Activated T-helper 17 cell treated with anti-CD3 and anti-CD28 coated beads, Interleukin-2, amount 50 U/mL, for 72 hours (primary cell): Measurements from ENCODE around the gene EIF3M. TPM values are rescaled to one million over a fixed set of nuclear protein-coding genes. Genes with fewer than 3 reads are reported as not detected.
A peak's percentile ranks its signal among the peaks of the same experiment; 100 is the strongest.

ENCODE experiments used
- ATAC-seq: fragments of 150-1000 bp; cut with Tn5 transposase; replicated peaks from 2 replicates; pipeline ENCODE4 v1.10.0; 2021; ENCODE audit warnings: mild to moderate bottlenecking, moderate library complexity
- H3K27ac Mint-ChIP-seq: one replicate; pipeline ENCODE4 v1.8.0; 2022; ENCODE audit warnings: mixed read lengths
- H3K27me3 Mint-ChIP-seq: one replicate; pipeline ENCODE4 v1.8.0; 2022; ENCODE audit warnings: mixed read lengths
- H3K36me3 Mint-ChIP-seq: one replicate; pipeline ENCODE4 v1.8.0; 2022; ENCODE audit warnings: low read depth, mild to moderate bottlenecking, mixed read lengths
- H3K4me1 Mint-ChIP-seq: one replicate; pipeline ENCODE4 v1.8.0; 2022; ENCODE audit warnings: mixed read lengths
- H3K4me3 Mint-ChIP-seq: one replicate; pipeline ENCODE4 v1.8.0; 2022; ENCODE audit warnings: mild to moderate bottlenecking, mixed read lengths
- H3K9me3 Mint-ChIP-seq: one replicate; pipeline ENCODE4 v1.8.0; 2022; ENCODE audit warnings: mixed read lengths
- total RNA-seq, 2 donors: library from RNA; stranded (reverse); gene quantifications; one replicate each; pipeline ENCODE4 v1.2.3, GENCODE V29; 2022

The EIF3M gene
- 100 to 1,000 TPM; 250 to 349 TPM for total RNA-seq

DNA sequence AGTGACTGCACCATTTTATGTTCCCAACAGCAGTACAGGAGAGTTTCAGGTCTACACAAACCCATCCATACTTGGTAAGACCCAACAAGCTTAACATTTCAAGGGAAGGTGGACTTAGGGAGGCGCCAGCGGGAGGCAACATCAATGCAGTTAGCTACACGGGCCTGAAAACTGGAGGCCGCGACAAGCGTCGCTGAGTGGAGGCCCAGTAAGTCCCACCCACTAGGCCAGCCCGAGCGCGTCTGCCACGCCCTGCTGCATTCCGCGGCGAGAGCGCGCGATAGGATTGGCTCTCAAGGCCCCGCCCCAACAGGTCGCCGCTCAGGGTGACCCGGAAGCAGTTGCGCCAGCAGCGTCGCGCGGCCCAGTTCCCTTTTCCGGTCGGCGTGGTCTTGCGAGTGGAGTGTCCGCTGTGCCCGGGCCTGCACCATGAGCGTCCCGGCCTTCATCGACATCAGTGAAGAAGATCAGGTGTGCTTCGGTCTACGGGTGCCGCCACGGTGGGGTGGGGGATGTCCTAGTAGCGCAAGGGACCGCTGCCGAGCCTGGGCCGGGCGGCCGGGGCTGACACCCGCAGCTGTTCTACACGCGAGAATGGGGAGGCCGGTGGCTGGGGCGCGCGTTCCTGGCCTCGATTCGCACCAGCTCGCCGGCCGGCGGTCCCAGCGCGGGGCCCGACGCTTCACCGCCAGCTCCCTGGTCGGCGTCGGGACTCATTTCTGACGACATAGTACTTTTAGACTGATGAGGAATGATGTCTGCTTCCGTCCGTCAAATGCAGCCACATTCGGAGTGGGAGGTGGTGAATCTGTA is at the start of gene EIF3M:
TSS of gene EIF3M (plus strand) at position 373 of the 813 bp plus-strand sequence. CDS start at position 430, 57 bp downstream.
- Mint-ChIP-seq H3K9me3 (no peaks in the 10 kb centered on the region), H3K4me3 (peak within 1 kb of the TSS; percentile 98), H3K27me3 (no peaks in the 10 kb centered on the region), H3K27ac (peak within 1 kb of the TSS; percentile 97), H3K36me3 (peaks cover 52% of the 10 kb centered on the region), H3K4me1 (peaks cover 22% of the 10 kb centered on the region)
- peak; percentile 100 for ATAC-seq

DNA sequence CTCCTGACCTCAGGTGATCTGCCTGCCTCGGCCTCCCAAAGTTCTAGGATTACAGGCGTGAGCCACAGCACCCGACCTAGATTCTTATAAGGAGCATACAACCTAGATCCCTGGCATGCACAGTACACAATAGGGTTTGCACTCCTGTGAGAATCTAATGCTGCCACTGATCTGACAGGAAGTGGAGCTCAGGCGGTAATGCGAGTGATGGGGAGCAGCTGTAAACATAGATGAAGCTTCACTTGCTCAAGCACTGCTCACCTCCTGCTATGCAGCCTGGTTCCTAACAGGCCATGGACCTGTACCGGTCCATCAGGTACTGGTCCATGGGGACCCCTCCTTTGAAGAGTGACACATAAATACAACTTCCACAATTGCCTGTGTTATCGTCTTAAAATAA is 44.8 kb upstream of the EIF3M start:
- Mint-ChIP-seq H3K27me3 (peaks cover 4% of the 10 kb centered on the region), H3K27ac (no peak overlapping the region), H3K4me1 (no peaks in the 10 kb centered on the region), H3K36me3 (no peaks in the 10 kb centered on the region), H3K9me3 (no peaks in the 10 kb centered on the region), H3K4me3 (no peak overlapping the region)
- no peak for ATAC-seq

DNA sequence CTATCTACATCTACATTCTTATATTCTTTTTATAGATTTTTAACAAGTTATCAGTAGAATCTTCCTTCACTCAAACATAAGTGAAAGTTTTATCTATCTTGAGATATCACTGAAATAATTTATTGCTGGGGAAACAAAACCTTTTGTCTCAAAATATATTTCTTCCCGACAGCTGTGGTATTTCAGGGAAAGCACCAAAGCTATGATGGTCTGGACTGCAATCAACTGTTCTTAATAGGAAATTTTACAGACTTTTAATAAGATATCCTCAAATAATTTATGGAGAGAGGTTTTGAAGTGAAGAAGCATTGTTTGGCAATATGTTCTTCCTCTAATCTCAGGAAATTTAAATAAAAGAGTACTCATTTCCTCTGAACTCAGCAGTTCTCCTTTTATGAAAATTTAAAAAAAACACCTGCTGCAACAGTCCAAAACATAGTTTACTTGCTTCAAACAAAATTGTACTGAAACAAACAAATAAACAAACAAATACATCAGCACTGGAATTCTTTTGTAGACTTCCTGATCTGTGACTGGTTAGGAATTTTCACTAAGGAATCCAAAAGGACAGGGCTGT is 33.9 kb upstream of the EIF3M start:
- Mint-ChIP-seq H3K27me3 (peaks cover 17% of the 10 kb centered on the region), H3K4me1 (no peaks in the 10 kb centered on the region), H3K4me3 (no peak overlapping the region), H3K27ac (no peak overlapping the region), H3K9me3 (no peaks in the 10 kb centered on the region), H3K36me3 (no peaks in the 10 kb centered on the region)
- ATAC-seq, result no peak

DNA sequence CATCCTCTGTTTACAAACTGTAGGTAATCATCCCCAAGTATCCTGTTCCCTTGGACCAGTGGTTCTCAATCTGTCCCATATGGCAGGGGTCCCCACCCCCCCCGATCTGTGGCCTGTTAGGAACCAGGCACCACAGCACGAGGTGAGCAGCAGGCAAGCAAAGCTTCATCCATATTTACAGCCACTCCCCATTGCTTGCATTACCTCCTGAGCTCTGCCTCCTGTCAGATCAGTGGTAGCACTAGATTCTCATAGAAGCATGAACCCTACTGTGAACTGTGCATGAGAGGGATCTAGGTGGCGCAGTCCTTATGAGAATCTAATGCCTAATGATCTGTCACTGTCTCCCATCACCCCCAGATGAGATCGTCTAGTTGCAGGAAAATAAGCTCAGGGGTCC is 33.4 kb upstream of the EIF3M start:
- H3K4me3 Mint-ChIP-seq, result no peak overlapping the region
- ATAC-seq, result no peak
- H3K27ac Mint-ChIP-seq, result no peak overlapping the region
- no peaks in the 10 kb centered on the region for H3K36me3 Mint-ChIP-seq
- no peaks in the 10 kb centered on the region for H3K9me3 Mint-ChIP-seq
- H3K27me3 Mint-ChIP-seq, result peaks cover 17% of the 10 kb centered on the region
- no peaks in the 10 kb centered on the region for H3K4me1 Mint-ChIP-seq

DNA sequence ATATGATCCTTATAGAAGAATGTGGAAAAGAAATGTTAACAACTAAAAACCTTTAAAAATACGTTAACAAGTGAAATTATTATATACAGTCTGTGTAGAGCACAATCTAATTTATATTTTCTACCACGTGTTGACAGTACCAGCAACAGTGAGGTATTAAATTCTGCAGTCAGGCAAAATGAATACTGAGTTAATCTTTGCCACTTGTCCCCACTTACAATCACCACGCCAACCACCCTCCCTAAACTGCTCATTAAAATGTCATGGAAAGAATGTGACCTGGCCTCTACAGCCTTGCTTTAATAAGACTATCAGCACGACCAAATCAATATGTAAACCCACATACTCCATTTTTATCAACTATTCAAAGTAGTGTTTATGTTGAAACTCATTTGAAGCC is 28.5 kb upstream of the EIF3M start:
- Mint-ChIP-seq H3K27me3 (peaks cover 17% of the 10 kb centered on the region), H3K4me3 (no peak overlapping the region), H3K27ac (no peak overlapping the region), H3K36me3 (no peaks in the 10 kb centered on the region), H3K9me3 (no peaks in the 10 kb centered on the region), H3K4me1 (no peaks in the 10 kb centered on the region)
- no peak for ATAC-seq

DNA sequence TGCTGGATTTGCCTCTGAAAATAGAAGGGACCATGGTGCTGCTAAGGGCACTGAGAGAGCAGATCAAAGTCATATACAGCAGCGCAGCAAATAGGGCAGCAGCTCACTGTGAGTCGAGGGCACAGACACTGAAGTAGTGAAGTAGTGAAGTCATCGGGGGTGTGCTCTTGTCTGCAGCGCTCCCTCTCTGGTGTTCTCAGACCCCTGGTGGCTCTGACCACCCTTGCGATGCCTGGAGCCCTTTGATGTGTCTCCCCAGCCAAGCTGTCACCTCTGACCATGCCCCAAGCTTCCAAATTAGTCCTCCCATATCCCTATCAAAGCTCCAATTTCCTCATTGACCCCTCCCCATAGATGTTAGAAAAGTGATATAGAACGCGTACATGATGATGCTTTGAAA is 27.7 kb upstream of the EIF3M start:
- H3K27me3 Mint-ChIP-seq, result peaks cover 14% of the 10 kb centered on the region
- no peak overlapping the region for H3K27ac Mint-ChIP-seq
- no peaks in the 10 kb centered on the region for H3K4me1 Mint-ChIP-seq
- no peaks in the 10 kb centered on the region for H3K36me3 Mint-ChIP-seq
- ATAC-seq, result no peak
- H3K9me3 Mint-ChIP-seq, result no peaks in the 10 kb centered on the region
- H3K4me3 Mint-ChIP-seq, result no peak overlapping the region

DNA sequence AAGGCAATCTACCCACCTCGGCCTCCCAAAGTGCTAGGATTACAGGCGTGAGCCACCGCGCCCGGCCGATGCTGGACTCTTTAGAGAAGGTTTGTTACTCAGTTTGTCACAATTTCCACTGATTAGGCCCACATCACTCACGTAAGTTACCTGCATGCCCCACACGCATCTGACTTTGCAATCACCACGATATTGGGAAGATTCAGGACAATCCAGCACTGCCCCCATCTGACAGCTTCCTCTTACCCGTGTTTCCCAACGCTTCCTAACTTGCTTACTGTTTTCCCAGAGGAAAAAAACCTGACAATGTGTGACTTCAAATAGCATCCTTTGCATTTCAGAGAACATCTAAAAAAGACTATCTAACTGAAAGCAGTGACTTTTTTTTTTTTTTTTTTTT is 21.8 kb upstream of the EIF3M start:
- Mint-ChIP-seq H3K27ac (no peak overlapping the region), H3K27me3 (no peaks in the 10 kb centered on the region), H3K4me1 (no peaks in the 10 kb centered on the region), H3K9me3 (no peaks in the 10 kb centered on the region), H3K36me3 (no peaks in the 10 kb centered on the region), H3K4me3 (no peak overlapping the region)
- ATAC-seq, result no peak

DNA sequence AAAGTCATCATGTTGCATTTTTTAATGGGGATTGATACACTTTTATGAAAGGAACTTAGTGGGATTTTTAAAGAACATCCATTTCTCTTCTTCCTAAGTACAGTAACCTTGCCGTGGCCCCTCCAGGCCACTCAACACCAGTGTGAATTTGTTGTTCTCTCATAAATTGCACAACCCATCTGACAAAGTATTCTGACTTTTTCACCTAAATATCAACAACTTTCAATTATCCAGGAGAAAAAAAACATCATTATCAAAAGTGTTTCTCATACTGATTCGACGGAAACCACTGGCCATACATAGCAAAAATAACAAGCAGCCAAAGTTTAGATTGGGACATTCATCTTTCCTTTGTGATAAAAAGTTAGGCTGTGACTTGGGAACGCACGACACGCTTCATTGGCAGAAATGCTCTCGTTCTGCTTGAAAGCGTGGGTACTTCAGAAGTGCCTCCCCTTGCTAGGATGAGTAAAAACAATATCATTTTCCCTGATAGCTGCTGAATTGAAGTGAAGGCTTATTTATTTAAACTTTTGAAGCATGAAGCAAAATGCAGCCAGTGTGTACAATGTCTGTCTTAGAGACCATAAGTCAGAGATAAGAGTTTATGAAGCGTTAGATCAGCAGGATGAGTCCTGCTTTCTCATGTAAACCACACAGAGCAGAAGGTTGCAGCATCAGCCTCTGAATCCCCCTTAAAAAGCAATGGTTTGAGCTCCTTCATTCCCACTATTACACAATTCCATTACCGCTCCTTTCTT is 20.6 kb upstream of the EIF3M start:
- Mint-ChIP-seq H3K4me3 (no peak overlapping the region), H3K9me3 (no peaks in the 10 kb centered on the region), H3K27me3 (no peaks in the 10 kb centered on the region), H3K27ac (no peak overlapping the region), H3K4me1 (no peaks in the 10 kb centered on the region), H3K36me3 (no peaks in the 10 kb centered on the region)
- no peak for ATAC-seq

DNA sequence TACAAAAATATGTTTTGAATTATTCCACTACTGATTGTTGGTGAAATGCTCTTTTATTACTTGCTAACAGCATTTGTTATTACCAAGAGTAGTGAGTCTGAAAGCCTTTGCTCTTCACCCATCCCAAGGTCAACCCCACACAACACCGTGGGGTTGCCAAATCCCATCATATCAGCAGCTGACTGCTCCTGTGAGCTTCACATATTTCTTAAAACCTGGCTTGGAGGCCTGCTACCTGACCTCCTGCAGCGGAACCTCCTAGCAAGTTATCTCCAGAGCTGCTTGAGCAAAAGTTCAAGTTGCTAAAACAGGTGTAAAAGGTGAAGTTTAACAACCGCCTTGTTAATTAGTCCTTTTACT is 20.1 kb upstream of the EIF3M start:
- ATAC-seq, result no peak
- Mint-ChIP-seq H3K4me1 (no peaks in the 10 kb centered on the region), H3K36me3 (no peaks in the 10 kb centered on the region), H3K4me3 (no peak overlapping the region), H3K27me3 (no peaks in the 10 kb centered on the region), H3K9me3 (no peaks in the 10 kb centered on the region), H3K27ac (no peak overlapping the region)

DNA sequence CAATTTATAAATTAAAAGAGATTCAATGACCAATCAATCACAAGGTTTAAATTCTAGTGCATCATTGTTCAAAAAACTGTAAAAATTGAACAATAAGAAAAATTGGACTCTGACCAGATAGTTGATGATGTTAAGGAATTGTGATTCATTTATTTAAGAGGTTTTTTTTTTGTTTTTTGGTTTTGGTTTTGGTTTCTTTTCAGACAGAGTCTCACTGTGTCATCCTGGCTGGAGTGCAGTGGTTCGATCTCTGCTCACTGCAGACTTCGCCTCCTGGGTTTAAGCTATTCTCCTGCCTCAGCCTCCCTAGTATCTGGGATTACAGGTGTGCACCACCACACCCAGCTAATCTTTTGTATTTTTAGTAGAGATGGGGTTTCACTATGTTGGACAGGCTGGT is 17.1 kb upstream of the EIF3M start:
- Mint-ChIP-seq H3K9me3 (no peaks in the 10 kb centered on the region), H3K27me3 (peaks cover 7% of the 10 kb centered on the region), H3K36me3 (no peaks in the 10 kb centered on the region), H3K4me3 (peak overlapping the region; percentile 2), H3K4me1 (no peaks in the 10 kb centered on the region), H3K27ac (no peak overlapping the region)
- peak; percentile 65 for ATAC-seq

DNA sequence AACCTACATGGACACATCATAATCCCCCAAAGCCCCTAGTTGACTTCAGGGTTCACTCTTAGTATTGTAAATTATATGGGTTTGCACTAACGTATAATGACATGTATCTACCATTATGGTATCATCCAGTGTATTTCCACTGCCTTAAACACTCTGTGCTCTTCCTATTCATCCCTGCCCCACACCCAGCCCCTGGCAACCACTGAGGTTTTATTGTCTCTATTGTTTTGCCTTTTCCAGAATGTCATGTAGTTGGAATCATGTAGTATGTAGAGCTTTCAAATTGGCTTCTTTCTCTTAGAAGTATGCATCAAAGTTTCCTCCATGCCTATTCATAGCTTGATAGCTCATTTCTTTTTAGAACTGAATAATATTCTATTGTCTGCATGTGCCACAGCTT is 16.5 kb upstream of the EIF3M start:
- Mint-ChIP-seq H3K4me3 (peak overlapping the region; percentile 2), H3K4me1 (no peaks in the 10 kb centered on the region), H3K27ac (no peak overlapping the region), H3K27me3 (peaks cover 8% of the 10 kb centered on the region), H3K36me3 (no peaks in the 10 kb centered on the region), H3K9me3 (no peaks in the 10 kb centered on the region)
- no peak for ATAC-seq

DNA sequence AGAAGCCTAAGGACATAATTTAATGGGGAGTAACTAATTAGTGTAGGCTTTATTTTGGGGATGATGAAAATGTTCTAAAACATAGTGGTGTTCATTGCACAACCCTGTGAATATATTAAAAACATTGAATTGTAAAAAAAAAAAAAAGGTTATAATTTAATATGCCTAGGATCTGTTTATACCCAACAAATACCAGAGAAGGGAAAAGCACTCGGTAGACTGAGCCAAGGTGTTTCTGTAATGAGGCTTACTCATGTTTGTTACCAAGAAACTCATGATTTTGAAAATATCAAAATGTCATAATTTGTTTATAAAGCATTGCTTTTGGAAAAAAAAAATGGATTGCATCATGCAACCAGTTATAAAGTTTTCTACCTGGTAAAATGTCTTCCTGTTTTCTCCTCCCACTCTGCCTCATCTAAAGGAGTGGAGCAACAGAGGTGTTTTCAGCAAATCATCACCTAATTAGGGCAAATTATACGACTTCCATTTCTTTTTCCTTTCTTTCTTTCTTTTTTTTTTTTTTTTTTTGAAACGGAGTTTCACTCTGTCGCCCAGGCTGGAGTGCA is 14.2 kb upstream of the EIF3M start:
- ATAC-seq, result no peak
- no peak overlapping the region for H3K27ac Mint-ChIP-seq
- no peaks in the 10 kb centered on the region for H3K4me1 Mint-ChIP-seq
- H3K9me3 Mint-ChIP-seq, result no peaks in the 10 kb centered on the region
- peaks cover 8% of the 10 kb centered on the region for H3K27me3 Mint-ChIP-seq
- no peak overlapping the region for H3K4me3 Mint-ChIP-seq
- no peaks in the 10 kb centered on the region for H3K36me3 Mint-ChIP-seq

DNA sequence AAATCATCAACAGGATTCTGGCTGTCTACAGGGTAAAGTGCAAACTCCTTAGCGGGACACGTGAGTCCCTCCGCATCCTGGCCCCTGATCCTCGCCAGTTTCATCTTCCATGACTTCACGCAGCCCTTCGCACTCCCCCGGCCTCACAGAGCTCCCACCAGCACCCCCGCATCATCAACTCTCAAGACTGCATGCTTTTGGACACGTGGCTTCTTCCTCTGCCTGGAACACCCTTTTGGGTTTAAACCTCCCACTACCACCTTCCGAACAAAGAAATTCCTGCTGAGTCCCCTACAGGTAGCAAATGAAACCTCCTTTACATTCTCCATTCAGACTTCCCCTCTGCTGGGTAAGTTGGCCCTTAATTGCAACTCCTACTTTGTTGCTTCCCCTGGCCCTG is 12.6 kb upstream of the EIF3M start:
- H3K4me3 Mint-ChIP-seq, result no peak overlapping the region
- H3K9me3 Mint-ChIP-seq, result no peaks in the 10 kb centered on the region
- no peak overlapping the region for H3K27ac Mint-ChIP-seq
- no peaks in the 10 kb centered on the region for H3K36me3 Mint-ChIP-seq
- H3K4me1 Mint-ChIP-seq, result no peaks in the 10 kb centered on the region
- ATAC-seq, result no peak
- H3K27me3 Mint-ChIP-seq, result peaks cover 8% of the 10 kb centered on the region

DNA sequence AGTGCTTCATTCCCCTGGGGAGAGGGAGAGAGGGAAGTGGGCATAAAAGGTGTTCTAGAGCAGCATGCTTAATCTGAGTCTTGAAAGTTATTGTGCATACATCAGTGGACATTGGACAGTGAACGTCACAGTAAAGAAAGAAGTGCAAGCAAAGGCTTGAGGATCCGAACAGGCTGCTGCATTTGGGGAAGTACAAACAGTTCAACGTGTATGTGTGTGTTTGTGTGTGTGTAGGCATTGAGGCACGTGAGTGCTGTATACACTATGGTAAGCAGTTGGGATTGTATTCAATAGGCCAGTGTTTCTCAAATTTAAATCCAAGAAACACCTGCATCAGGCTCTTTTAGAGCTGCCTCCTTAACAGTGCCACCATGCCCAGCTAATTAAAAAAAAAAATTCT is 10.4 kb upstream of the EIF3M start:
- Mint-ChIP-seq H3K27ac (no peak overlapping the region), H3K36me3 (no peaks in the 10 kb centered on the region), H3K27me3 (peaks cover 8% of the 10 kb centered on the region), H3K9me3 (no peaks in the 10 kb centered on the region), H3K4me3 (no peak overlapping the region), H3K4me1 (no peaks in the 10 kb centered on the region)
- no peak for ATAC-seq

DNA sequence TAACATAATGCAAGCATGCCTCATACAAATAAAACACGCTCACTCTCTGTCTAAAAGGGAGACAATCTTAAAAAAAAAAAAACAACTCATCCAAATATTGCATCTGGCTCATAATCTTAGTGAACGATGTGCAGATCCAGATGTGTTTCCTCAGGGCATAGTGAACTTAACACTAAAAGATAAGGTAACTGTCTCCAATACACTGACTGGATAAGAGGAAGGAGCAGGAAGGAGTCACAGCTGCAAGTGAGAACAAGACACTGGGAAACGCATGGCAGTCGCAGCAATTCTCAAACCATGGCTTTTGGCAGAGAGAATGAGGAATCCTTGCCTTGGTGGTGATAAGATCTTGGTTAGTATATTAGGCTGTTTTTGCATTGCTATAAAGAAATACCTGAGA is 9.2 kb upstream of the EIF3M start:
- no peaks in the 10 kb centered on the region for H3K4me1 Mint-ChIP-seq
- H3K9me3 Mint-ChIP-seq, result no peaks in the 10 kb centered on the region
- no peak for ATAC-seq
- H3K27ac Mint-ChIP-seq, result no peak overlapping the region
- H3K27me3 Mint-ChIP-seq, result peaks cover 8% of the 10 kb centered on the region
- no peak overlapping the region for H3K4me3 Mint-ChIP-seq
- no peaks in the 10 kb centered on the region for H3K36me3 Mint-ChIP-seq
